ENCODE data around the gene ADGRG3. TPM values are rescaled to one million over a fixed set of nuclear protein-coding genes. Genes with fewer than 3 reads are reported as not detected.

ADGRG3 gene
- total and polyA plus RNA-seq, 9 of the 15 experiments (the other 6 are each of a cell fraction or from before 2014, with no cell fraction given), result 0.09 to 0.52 (median 0.14) TPM; not detected in 3

GRCh38 chr16:57682809-57683635, 14.9 kb downstream of the ADGRG3 start (continued):
- TF ChIP-seq TCF15 (CRISPR knock-in tag; IDR thresholded peaks at IDR 0.05) (no peak), FOXJ2 (tag; IDR thresholded peaks at IDR 0.05) (no peak), ZNF280B (CRISPR knock-in tag; IDR thresholded peaks at IDR 0.05) (no peak), ZNF232 (CRISPR knock-in tag; IDR thresholded peaks at IDR 0.05) (no peak), ZNF699 (CRISPR knock-in tag; IDR thresholded peaks at IDR 0.05; ENCODE audit: insufficient replicate concordance) (no peak), ZNF41 (CRISPR knock-in tag; conservative IDR thresholded peaks at IDR 0.05) (no peak), MEIS2 (IDR thresholded peaks at IDR 0.05; ENCODE audit: partially characterized antibody) (no peak), MCM2 (IDR thresholded peaks at IDR 0.05; ENCODE audit: low read depth) (no peak), KDM2B (CRISPR knock-in tag; IDR thresholded peaks at IDR 0.05) (no peak), RHOXF2B (CRISPR knock-in tag; conservative IDR thresholded peaks at IDR 0.05) (no peak), TCF7L2 (IDR thresholded peaks at IDR 0.05; ENCODE audit: low read depth, low read length) (no peak), SRF (CRISPR knock-in tag; IDR thresholded peaks at IDR 0.05) (peak in 1 of 2 experiments; percentile 76; a peak in 1 of 4 replicates), ETV6 (IDR thresholded peaks at IDR 0.05; ENCODE audit: borderline replicate concordance in 1 of 2, low read depth in 2 of 2, low read length in 1 of 2) (0 out of 4 replicates have a peak, but pooled peaks of 1 of the 2 experiments have one; percentile 41), ETV6 (CRISPR knock-in tag; IDR thresholded peaks at IDR 0.05; ENCODE audit: borderline replicate concordance) (no peak), NCOA1 (IDR thresholded peaks at IDR 0.05; ENCODE audit: low read depth) (no peak), CBX2 (IDR thresholded peaks at IDR 0.05; ENCODE audit: insufficient read depth, low read length, poor library complexity, severe bottlenecking) (no peak), TSC22D4 (tag; IDR thresholded peaks at IDR 0.05) (no peak), ATF6 (CRISPR knock-in tag; IDR thresholded peaks at IDR 0.05) (no peak), SNRNP70 (optimal IDR thresholded peaks at IDR 0.05; ENCODE audit: low read depth, low read length) (no peak), STAT6 (CRISPR knock-in tag; IDR thresholded peaks at IDR 0.05) (no peak), XRCC3 (IDR thresholded peaks at IDR 0.05) (no peak)
